GM20000 (cell line): ENCODE data around the gene PCNA.
A peak's percentile ranks its signal among the peaks of the same experiment; 100 is the strongest.

Source experiments
- DNase-seq: peaks from one replicate; pipeline ENCODE4 v3.0.0; 2012; ENCODE audit warnings: low spot score
- TF ChIP-seq, protein P1 (sequence below): IDR thresholded peaks from 2 replicates; pipeline ENCODE4 v1.5.1; 2012; ENCODE audit warnings: mild to moderate bottlenecking, control low read depth; ENCODE audit errors: extremely low read depth, missing control alignments

Gene PCNA

DNA sequence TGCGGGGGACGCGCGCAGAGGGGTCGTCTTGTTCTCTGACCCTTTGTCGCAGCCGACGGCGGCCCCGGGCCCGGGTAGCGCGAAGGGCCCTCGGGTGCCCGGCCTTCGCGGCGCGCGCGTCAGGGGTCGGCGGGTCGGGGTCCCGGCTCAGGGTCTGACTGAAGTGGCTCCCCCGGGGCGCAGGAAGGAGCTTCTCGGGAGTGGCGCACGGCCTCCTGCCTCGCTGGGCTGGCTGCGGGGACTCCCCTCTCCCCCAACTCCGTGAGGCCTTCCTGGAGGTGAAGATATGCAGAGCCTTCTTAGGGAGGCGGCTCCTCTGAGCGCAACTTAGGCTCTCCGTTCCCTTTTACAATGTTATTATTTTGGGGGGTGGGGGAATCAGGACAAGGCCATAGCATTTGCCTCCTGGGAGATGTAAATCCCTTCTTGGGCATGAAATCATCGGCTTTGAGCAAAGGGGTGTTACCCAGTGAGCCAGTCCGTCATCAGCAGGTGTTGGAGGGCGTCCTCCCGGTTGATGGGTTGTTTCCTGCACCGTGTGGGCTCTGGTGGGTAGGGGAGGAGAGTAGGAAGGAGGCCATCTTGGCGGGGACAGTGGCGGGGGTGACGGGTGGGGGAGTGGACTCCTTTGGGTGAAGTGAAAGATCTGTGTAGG, 7.6 kb upstream of the PCNA start:
- TF ChIP-seq, protein P1, sequence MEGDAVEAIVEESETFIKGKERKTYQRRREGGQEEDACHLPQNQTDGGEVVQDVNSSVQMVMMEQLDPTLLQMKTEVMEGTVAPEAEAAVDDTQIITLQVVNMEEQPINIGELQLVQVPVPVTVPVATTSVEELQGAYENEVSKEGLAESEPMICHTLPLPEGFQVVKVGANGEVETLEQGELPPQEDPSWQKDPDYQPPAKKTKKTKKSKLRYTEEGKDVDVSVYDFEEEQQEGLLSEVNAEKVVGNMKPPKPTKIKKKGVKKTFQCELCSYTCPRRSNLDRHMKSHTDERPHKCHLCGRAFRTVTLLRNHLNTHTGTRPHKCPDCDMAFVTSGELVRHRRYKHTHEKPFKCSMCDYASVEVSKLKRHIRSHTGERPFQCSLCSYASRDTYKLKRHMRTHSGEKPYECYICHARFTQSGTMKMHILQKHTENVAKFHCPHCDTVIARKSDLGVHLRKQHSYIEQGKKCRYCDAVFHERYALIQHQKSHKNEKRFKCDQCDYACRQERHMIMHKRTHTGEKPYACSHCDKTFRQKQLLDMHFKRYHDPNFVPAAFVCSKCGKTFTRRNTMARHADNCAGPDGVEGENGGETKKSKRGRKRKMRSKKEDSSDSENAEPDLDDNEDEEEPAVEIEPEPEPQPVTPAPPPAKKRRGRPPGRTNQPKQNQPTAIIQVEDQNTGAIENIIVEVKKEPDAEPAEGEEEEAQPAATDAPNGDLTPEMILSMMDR, result no peak
- DNase-seq, result peak; percentile 56

DNA sequence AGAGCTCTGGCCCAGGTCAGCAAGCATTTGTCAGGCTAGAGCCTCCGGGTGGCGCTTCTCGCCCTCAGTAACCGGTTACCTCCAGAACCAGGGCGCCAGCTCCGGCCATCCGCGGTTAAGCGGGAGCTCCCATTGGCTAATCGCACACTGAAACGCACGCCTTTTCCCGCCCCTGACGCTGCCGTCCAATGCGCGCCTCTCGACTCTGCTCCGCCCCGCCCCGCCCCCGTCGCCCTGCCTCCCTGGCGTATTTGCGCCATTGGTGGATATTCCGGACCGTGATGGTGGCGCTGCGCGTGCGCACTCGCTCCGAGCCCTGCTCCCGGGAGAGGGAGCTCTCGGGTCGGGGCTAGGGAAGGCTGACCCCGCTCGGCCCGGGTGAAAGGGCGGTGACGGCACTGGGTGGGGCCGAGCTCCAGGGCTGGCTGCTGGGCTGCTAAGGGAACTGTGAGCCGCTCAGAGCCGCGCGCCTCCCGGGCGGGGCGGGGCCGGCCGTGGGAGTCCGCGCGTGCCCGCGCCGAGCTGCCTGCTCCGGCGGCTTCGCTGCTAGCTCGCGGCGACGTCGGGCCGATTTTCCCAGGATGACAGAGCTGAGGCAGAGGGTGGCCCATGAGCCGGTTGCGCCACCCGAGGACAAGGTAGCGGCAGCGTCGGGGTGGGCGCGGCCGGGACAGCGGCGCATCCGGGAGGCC, 6.9 kb upstream of the PCNA start, which contains the start of gene CDS2:
TSS of gene CDS2 (plus strand) at position 497 of the 692 bp plus-strand sequence. CDS start at position 582, 85 bp downstream.
- TF ChIP-seq, protein P1, result peak; percentile 64
- DNase-seq, result peak; percentile 98

DNA sequence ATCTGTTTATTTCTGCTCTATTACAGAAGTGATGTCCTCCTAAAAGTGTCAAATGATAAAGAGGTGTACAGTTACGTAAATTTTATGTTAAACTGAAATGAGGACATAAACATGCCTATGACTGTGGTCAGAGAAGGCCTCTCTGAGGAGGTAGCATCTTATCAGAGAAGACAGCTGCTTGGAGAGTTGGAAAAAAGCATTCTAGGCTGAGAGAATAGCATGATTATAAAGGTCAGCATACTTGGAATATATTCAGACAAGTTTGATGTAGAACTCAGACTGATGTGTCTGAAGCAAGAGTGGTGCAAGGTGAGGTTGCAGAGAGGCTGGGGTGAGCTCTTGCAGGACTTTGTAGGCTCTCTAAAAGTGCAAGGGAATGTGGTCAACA, 3.1 kb upstream of the PCNA start:
- TF ChIP-seq, protein P1, result no peak
- DNase-seq, result no peak

DNA sequence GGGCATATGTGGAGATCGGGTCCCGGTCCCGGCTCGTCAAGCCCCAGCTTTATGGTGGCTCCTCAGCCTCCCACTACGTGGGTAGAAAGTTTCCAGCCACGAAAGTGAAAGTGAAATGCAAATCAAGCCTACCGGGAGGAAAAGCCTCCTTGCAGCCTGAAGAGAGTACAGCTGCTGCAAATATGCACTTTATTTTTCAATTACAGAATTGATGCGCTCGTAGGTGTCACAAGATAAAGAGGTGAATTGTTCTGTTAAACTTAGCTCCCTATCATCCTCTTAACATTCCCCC, 373 bp upstream of the PCNA start:
- TF ChIP-seq, protein P1, result no peak
- no peak for DNase-seq

DNA sequence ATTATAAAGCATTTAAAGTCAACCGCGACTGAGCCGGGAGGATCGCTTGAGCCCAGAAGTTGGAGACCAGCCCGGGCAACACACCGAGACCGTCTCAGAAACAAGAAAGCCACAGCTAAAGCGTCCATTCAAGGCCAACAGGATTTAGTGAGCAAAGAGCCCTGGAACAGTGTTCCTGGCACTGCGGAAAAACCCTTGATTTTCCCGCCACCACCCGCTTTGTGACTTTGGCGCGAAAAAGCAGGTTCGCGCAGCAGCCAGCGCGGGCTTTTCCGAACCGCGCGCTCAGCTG, 669 bp downstream of the PCNA start:
- TF ChIP-seq, protein P1, result no peak
- no peak for DNase-seq

DNA sequence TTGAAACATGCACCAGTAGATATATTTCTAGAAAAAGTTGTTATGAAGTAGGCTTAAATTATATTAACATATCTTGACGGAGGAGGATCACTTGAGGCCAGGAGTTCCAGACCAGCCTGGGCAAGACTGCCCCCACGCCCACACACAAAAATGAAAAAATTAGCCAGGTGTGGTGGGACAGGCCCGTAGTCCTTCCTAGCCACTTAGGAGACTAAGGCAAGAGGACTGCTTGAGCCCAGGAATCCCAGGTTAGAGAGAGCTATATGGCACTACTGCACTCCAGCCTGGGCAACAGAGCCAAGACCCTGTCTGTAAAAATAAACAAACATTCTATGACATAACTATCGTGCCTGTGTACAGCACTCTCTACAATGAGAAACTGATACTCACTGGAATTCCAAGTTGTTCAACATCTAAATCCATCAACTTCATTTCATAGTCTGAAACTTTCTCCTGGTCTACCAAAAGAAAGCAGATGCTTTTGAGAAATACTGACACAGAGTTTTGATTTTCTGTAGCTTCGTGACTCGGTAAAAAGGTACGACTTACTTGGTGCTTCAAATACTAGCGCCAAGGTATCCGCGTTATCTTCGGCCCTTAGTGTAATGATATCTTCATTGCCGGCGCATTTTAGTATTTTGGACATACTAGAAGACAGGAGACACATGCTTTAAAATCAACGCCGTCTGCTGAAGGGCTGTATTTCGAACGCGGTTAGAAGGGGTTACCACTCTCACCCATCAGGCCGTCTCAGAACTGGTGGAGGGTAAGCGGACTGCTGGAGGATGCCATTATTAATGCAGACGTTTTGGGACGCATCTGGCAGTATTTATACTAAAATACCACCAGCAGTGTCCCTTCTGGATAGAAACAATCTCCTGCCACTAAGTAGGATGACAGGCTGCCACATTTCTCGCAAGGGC, 1.3 kb downstream of the PCNA start:
- TF ChIP-seq, protein P1, result no peak
- DNase-seq, result no peak

DNA sequence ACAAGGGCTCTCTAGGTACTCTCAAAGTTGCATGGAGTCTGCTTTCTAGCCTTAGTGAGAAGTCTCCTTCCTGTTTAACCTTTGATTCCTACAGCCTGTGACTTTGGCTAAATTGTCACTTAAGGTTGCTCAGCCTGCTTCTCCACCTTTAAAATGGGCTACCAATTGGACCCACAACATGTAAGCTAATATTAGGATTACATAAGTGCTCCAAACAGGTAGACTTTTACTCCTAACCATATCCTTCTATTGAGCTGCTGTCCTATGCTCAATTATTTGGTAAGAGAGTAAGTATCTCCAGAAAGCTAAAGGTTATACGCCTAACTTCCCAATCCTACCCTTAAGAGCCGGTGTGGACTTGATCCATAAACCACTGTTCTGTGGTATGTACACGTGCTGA, 2.9 kb downstream of the PCNA start:
- DNase-seq, result no peak
- TF ChIP-seq, protein P1, result no peak
